Body of pancreas (tissue), 4 donors: Measurements from ENCODE around the gene LTC4S. TPM values are rescaled to one million over a fixed set of nuclear protein-coding genes. Genes with fewer than 3 reads are reported as not detected.
A peak's percentile ranks its signal among the peaks of the same experiment; 100 is the strongest.

Experiments
- ATAC-seq: fragments of 150-250 bp; one replicate; pipeline ENCODE4 v1.9.1; 2016
- DNase-seq, 4 donors: peaks; one replicate each; pipeline ENCODE4 v3.0.0-alpha.2; 2019
- H3K27ac ChIP-seq, 4 donors: fragments of 200-600 bp; sonication (generic); 1 replicate in 3 of 4; 2 replicates in 1 of 4; pipeline versions ENCODE4 v1.5.1 to v1.6.1; 2016 to 2019; ENCODE audit warnings: mild to moderate bottlenecking in 1 of 4, mixed read lengths in 1 of 4, moderate library complexity in 1 of 4
- H3K27me3 ChIP-seq, 2 donors: fragments of 200-600 bp; sonication (generic); one replicate each; pipeline ENCODE4 v1.6.0; 2016; ENCODE audit warnings: mild to moderate bottlenecking in 1 of 2
- H3K36me3 ChIP-seq, 2 donors: fragments of 200-600 bp; sonication (generic); replicated peaks in 1 of 2; 2 replicates each; pipeline ENCODE4 v1.5.1; 2016; ENCODE audit warnings: low read depth in 2 of 2; ENCODE audit not compliant: insufficient read depth in 1 of 2
- H3K4me1 ChIP-seq: fragments of 200-600 bp; sonication (generic); one replicate; pipeline ENCODE4 v1.6.0; 2016
- H3K4me3 ChIP-seq, 2 donors: fragments of 200-600 bp; sonication (generic); 1 replicate in 1 of 2; 2 replicates in 1 of 2; pipeline ENCODE4 v1.5.1; 2016 to 2019
- H3K9me3 ChIP-seq, 3 donors: fragments of 200-600 bp; sonication (generic); 1 replicate in 2 of 3; 2 replicates in 1 of 3; pipeline ENCODE4 v1.5.1; 2016
- CTCF ChIP-seq, 7 experiments: fragments of 450-650 bp in 4 of 7; fragments of 200-600 bp in 3 of 7; sonication (generic) in 3 of 7; IDR thresholded peaks; one replicate each; pipeline ENCODE4 v1.5.1; 2016 to 2019; ENCODE audit warnings: antibody characterized with exemption in 7 of 7
- POLR2A ChIP-seq, 3 donors: fragments of 450-650 bp; IDR thresholded peaks; one replicate each; pipeline ENCODE4 v1.6.1; 2016; ENCODE audit warnings: antibody characterized with exemption in 3 of 3, mild to moderate bottlenecking in 2 of 3
- WGBS, 2 donors: methylation state at CpG; one replicate each; pipeline ENCODE4 v1.1.5; 2017; 5-methylcytosine and 5-hydroxymethylcytosine counted together
- intact Hi-C: fragments of 100-400 bp; cut with DNase I; formaldehyde crosslinking; loops from one replicate; pipeline ENCODE4 v1.15.1; 2023
- total RNA-seq, 2 donors: library from RNA; depleted of rRNA; stranded (reverse); fragments of >200 nt; gene quantifications; one replicate each; pipeline ENCODE4 v1.1.0, GENCODE V29; 2016

Gene LTC4S
- total RNA-seq, 2 donors from 2014 or later, result 10.6 to 16.2 TPM

GRCh38 chr5:179816401-179816795 lies 22.6 kb downstream of the LTC4S start:
- H3K4me1 ChIP-seq, result peaks cover 34% of the 10 kb centered on the region
- H3K4me3 ChIP-seq, result no peak overlapping the region
- H3K27me3 ChIP-seq, result no peaks in the 10 kb centered on the region
- no peak for TF ChIP-seq POLR2A (IDR thresholded peaks at IDR 0.05)
- no peak for TF ChIP-seq CTCF (IDR thresholded peaks at IDR 0.05)
- no peaks in the 10 kb centered on the region for H3K9me3 ChIP-seq
- ATAC-seq (no peak), DNase-seq (peak in 2 of 4 donors; percentile 19 to 21)
- intact Hi-C loops, result no loop called here
- 65 to 68% methylated on average over 12 to 23 of the region's 23 CpGs for WGBS, 2 donors
- no peaks in the 10 kb centered on the region for H3K36me3 ChIP-seq
- H3K27ac ChIP-seq, result peak overlapping the region in 2 of 4 donors; percentile 57 to 100

- H3K27ac ChIP-seq, result peak overlapping the region in 3 of 4 donors; percentile 57 to 100 (median 97)
- ATAC-seq (no peak), DNase-seq (peak in 3 of 4 donors; percentile 32 to 51 (median 39))
- H3K27me3 ChIP-seq, result no peaks in the 10 kb centered on the region
- H3K9me3 ChIP-seq, result no peaks in the 10 kb centered on the region
- H3K36me3 ChIP-seq, result no peaks in the 10 kb centered on the region
- H3K4me1 ChIP-seq, result peaks cover 34% of the 10 kb centered on the region
- 2 to 20% methylated on average over 2 to 51 of the region's 72 CpGs for WGBS, 2 donors
- intact Hi-C loops, result no loop called here
- TF ChIP-seq POLR2A (IDR thresholded peaks at IDR 0.05) (peak in 1 of 3 donors; percentile 12), CTCF (IDR thresholded peaks at IDR 0.05) (no peak)
- peak overlapping the region in 1 of 2 donors; percentile 17 for H3K4me3 ChIP-seq
Observed at GRCh38 chr5:179816796-179817469, 23.1 kb downstream of the LTC4S start.

GRCh38 chr5:179817470-179817840 lies 23.7 kb downstream of the LTC4S start:
- peaks cover 38% of the 10 kb centered on the region for H3K4me1 ChIP-seq
- DNase-seq (peak in 2 of 4 donors; percentile 11 to 16), ATAC-seq (no peak)
- no peak overlapping the region for H3K4me3 ChIP-seq
- WGBS, 2 donors, result 86 to 91% methylated on average over 7 to 8 of the region's 8 CpGs
- no peaks in the 10 kb centered on the region for H3K36me3 ChIP-seq
- intact Hi-C loops, result no loop called here
- H3K27me3 ChIP-seq, result no peaks in the 10 kb centered on the region
- TF ChIP-seq CTCF (IDR thresholded peaks at IDR 0.05) (no peak), POLR2A (IDR thresholded peaks at IDR 0.05) (no peak)
- H3K27ac ChIP-seq, result peak overlapping the region in 3 of 4 donors; percentile 57 to 100 (median 97)
- no peaks in the 10 kb centered on the region for H3K9me3 ChIP-seq

GRCh38 chr5:179817890-179818745 lies 24.3 kb downstream of the LTC4S start:
- intact Hi-C loops, result no loop called here
- 57 to 59% methylated on average over 7 to 11 of the region's 14 CpGs for WGBS, 2 donors
- DNase-seq (peak in 2 of 4 donors; percentile 18 to 26), ATAC-seq (no peak)
- H3K9me3 ChIP-seq, result no peaks in the 10 kb centered on the region
- H3K4me3 ChIP-seq, result no peak overlapping the region
- H3K4me1 ChIP-seq, result peaks cover 45% of the 10 kb centered on the region
- no peak for TF ChIP-seq CTCF (IDR thresholded peaks at IDR 0.05)
- no peak for TF ChIP-seq POLR2A (IDR thresholded peaks at IDR 0.05)
- peak overlapping the region; percentile 97 to 100 (median 99) for H3K27ac ChIP-seq
- no peaks in the 10 kb centered on the region for H3K36me3 ChIP-seq
- no peaks in the 10 kb centered on the region for H3K27me3 ChIP-seq
